Testis (tissue), 2 donors: ENCODE data around the gene SRSF5.

Experiments
- POLR2A ChIP-seq: fragments of 450-650 bp; IDR thresholded peaks from one replicate; pipeline ENCODE4 v1.6.1; 2017; ENCODE audit warnings: antibody characterized with exemption, mild to moderate bottlenecking, moderate library complexity
- TF ChIP-seq, protein P1 (sequence below), 3 experiments: fragments of 450-650 bp in 2 of 3; fragments of 200-600 bp in 1 of 3; sonication (generic) in 1 of 3; IDR thresholded peaks; one replicate each; pipeline ENCODE4 v1.5.1; 2016 to 2019; ENCODE audit warnings: antibody characterized with exemption in 3 of 3, mild to moderate bottlenecking in 2 of 3, moderate library complexity in 1 of 3

DNA sequence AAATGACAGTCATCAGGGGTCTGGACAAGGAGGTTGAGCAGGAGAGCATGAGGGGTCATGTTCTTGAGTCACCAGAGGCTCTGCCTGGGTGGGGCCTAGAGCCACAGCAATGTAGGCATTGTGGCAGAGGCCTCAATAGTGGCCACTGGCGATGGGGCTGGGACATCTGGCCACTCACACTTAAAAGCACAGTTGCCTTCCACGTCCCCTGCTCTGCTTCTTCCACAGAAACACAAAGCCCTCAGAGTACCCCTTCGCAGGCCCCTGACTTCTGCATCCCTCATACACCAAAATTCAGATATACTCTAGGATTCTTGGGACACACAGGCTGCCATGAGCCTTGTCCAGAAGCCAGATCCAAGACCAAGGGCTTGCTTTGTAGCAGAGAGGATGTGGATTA lies 27.8 kb downstream of the SRSF5 start:
- TF ChIP-seq, protein P1, sequence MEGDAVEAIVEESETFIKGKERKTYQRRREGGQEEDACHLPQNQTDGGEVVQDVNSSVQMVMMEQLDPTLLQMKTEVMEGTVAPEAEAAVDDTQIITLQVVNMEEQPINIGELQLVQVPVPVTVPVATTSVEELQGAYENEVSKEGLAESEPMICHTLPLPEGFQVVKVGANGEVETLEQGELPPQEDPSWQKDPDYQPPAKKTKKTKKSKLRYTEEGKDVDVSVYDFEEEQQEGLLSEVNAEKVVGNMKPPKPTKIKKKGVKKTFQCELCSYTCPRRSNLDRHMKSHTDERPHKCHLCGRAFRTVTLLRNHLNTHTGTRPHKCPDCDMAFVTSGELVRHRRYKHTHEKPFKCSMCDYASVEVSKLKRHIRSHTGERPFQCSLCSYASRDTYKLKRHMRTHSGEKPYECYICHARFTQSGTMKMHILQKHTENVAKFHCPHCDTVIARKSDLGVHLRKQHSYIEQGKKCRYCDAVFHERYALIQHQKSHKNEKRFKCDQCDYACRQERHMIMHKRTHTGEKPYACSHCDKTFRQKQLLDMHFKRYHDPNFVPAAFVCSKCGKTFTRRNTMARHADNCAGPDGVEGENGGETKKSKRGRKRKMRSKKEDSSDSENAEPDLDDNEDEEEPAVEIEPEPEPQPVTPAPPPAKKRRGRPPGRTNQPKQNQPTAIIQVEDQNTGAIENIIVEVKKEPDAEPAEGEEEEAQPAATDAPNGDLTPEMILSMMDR (IDR thresholded peaks at IDR 0.05), result no peak
- TF ChIP-seq POLR2A, result no peak
